Measurements from ENCODE around the gene PSD4.

PSD4 gene

GRCh38 chr2:113184531-113185230, 10.9 kb downstream of the PSD4 start:
- TF ChIP-seq ZNF565 (CRISPR knock-in tag; conservative IDR thresholded peaks at IDR 0.05; ENCODE audit: low read depth) = no peak
- TF ChIP-seq ARNTL (CRISPR knock-in tag; IDR thresholded peaks at IDR 0.05; ENCODE audit: borderline replicate concordance, low read depth) = no peak
- TF ChIP-seq GLIS3 (CRISPR knock-in tag; IDR thresholded peaks at IDR 0.05) = no peak
- ATAC-seq = no peak

DNA sequence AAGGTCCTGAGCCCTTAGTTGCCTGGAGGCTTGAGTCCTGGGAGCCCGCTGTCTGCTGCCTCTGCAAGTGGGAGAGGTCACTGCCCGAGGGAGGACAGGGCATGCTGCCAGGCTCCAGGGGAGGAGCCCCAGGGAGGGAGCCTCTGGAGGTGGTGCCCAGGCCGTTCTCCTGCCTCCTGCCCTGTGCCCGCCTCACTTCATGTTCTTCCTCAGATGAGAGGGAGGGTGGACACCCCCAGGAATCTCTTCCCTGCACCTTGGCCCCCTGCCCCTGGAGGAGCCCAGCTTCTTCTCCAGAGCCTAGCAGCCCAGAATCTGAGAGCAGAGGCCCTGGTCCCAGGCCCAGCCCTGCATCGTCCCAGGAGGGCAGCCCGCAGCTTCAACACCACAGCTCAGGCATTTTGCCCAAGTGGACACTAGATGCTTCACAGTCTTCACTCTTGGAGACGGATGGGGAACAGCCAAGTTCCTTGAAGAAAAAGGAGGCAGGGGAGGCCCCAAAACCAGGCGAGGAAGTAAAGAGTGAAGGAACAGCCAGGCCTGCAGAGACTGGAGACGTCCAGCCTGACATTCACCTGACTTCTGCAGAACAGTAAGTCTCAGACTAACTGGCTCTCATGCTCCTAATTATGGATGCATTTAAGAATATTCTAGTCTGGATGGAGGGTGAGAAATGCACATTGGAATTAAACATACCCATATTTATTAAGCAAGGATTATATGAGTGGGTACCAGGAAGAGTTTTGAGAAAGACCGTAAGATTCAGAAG, 12.1 kb downstream of the PSD4 start:
- TF ChIP-seq, protein P1, sequence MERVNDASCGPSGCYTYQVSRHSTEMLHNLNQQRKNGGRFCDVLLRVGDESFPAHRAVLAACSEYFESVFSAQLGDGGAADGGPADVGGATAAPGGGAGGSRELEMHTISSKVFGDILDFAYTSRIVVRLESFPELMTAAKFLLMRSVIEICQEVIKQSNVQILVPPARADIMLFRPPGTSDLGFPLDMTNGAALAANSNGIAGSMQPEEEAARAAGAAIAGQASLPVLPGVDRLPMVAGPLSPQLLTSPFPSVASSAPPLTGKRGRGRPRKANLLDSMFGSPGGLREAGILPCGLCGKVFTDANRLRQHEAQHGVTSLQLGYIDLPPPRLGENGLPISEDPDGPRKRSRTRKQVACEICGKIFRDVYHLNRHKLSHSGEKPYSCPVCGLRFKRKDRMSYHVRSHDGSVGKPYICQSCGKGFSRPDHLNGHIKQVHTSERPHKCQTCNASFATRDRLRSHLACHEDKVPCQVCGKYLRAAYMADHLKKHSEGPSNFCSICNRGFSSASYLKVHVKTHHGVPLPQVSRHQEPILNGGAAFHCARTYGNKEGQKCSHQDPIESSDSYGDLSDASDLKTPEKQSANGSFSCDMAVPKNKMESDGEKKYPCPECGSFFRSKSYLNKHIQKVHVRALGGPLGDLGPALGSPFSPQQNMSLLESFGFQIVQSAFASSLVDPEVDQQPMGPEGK (CRISPR knock-in tag; IDR thresholded peaks at IDR 0.05; ENCODE audit: borderline replicate concordance) = no peak
- TF ChIP-seq, protein P2, sequence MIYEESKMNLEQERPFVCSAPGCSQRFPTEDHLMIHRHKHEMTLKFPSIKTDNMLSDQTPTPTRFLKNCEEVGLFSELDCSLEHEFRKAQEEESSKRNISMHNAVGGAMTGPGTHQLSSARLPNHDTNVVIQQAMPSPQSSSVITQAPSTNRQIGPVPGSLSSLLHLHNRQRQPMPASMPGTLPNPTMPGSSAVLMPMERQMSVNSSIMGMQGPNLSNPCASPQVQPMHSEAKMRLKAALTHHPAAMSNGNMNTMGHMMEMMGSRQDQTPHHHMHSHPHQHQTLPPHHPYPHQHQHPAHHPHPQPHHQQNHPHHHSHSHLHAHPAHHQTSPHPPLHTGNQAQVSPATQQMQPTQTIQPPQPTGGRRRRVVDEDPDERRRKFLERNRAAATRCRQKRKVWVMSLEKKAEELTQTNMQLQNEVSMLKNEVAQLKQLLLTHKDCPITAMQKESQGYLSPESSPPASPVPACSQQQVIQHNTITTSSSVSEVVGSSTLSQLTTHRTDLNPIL (CRISPR knock-in tag; IDR thresholded peaks at IDR 0.05; ENCODE audit: low read depth) = no peak
- TF ChIP-seq CSDC2 (CRISPR knock-in tag; IDR thresholded peaks at IDR 0.05) (no peak), GLIS3 (CRISPR knock-in tag; IDR thresholded peaks at IDR 0.05) (no peak)
- no peak for ATAC-seq

- ATAC-seq = no peak
- TF ChIP-seq OSR1 (CRISPR knock-in tag; IDR thresholded peaks at IDR 0.05) = no peak
Measured at GRCh38 chr2:113186433-113186796, 12.6 kb downstream of the PSD4 start.

DNA sequence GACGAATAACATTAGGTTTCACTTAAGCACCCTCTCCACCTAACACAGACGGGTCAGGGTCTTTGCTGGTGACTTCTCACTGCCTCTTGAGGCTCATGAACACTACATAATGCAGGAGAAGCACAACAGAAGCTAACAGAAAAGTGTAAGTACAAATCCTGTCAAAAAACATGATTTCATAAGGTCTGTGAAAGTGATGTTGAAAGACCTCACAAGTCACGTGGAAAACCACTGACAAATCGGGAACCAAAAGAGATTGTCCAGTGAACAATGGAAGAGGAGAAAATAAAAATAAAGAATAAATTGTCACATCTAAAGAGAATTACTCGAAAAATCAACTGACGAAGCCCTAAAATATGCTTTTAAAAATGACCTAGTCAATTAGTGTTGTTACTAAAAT, 14.0 kb downstream of the PSD4 start:
- TF ChIP-seq RARB (CRISPR knock-in tag; IDR thresholded peaks at IDR 0.05) (no peak), POU6F1 (CRISPR knock-in tag; IDR thresholded peaks at IDR 0.05; ENCODE audit: borderline replicate concordance, low read depth) (no peak)
- ATAC-seq = no peak

GRCh38 chr2:113190871-113191270, 17.1 kb downstream of the PSD4 start:
- TF ChIP-seq ZC3H10 (CRISPR knock-in tag; IDR thresholded peaks at IDR 0.05) (no peak), SNAI2 (CRISPR knock-in tag; IDR thresholded peaks at IDR 0.05) (no peak), ISL1 (CRISPR knock-in tag; IDR thresholded peaks at IDR 0.05) (no peak), TOX (CRISPR knock-in tag; IDR thresholded peaks at IDR 0.05; ENCODE audit: borderline replicate concordance) (no peak), ZNF565 (CRISPR knock-in tag; conservative IDR thresholded peaks at IDR 0.05; ENCODE audit: low read depth) (no peak), ZFP3 (CRISPR knock-in tag; IDR thresholded peaks at IDR 0.05) (no peak), CSDC2 (CRISPR knock-in tag; IDR thresholded peaks at IDR 0.05) (no peak), CSRNP3 (CRISPR knock-in tag; IDR thresholded peaks at IDR 0.05) (no peak), TCF4 (CRISPR knock-in tag; IDR thresholded peaks at IDR 0.05; ENCODE audit: borderline replicate concordance) (no peak)
- TF ChIP-seq, protein P2 (CRISPR knock-in tag; IDR thresholded peaks at IDR 0.05; ENCODE audit: low read depth) = no peak
- ATAC-seq = no peak

Data from SK-N-SH treated with all-trans-retinoic acid at 6 μM for 48 hours (cell line).